GM21390 (cell line): ENCODE measurements around the gene ATXN1.

Experiments used
- ATAC-seq: cut with Tn5 transposase; IDR thresholded peaks from one replicate; pipeline ENCODE4 v1.9.1; 2021; ENCODE audit not compliant: unreplicated experiment

Gene ATXN1

DNA sequence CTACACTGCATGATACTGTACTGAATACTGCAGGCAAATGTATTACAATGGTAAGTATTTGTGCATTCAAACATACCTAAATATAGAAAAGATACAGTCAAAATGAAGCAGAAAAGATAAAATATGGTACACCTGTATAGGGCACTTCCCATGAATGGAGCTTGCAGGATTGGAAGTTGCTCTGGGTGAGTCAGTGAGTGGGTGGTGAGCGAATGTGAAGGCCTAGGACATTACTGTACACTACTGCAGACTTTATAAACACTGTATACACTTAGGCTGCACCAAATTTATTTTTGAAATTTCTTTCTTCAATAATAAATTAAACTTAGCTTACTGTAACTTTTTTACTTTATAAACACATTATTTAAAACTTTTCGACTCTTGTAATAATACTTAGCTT is 213.1 kb downstream of the ATXN1 start:
- no peak for ATAC-seq

GRCh38 chr6:16547587-16547986 is 213.7 kb downstream of the ATXN1 start:
- ATAC-seq: no peak

DNA sequence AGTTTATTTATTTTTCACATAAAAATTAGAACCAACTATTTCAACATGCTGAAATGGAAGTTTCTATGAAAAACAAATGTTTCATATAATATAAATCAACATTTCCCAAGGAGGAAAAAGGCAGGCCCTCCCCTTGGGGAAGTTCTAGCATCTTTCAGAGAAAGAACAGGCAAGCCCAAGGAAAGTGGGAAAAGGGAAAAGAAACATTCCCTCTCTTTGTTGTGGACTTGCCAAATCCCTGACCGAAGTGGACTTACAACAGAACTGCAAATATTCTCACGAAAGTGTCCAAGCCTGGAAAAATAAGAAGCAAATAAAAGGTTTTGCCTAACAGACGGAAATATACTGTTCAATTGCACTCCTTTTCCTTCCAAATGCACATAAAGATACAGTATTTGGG is 214.4 kb downstream of the ATXN1 start:
- ATAC-seq: no peak

DNA sequence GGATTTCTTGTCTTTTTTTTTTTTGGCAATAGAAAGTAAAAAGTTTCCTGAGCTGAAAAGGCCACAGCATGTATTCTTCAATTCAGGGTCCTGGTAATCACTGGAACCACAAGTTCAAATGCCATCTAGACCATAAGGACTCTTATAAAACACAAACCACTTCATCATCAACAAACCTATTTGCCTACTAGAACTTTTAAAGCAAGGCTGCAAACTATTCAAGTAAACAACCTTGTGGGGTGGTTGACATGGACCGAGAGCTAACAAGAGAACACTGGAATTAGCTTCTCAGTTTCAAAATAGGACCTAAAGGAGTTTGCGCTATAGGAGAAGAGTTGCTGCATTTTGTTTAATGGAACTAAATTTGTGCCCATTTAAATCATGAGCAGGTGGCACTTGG is 215.9 kb downstream of the ATXN1 start:
- ATAC-seq: no peak

GRCh38 chr6:16544521-16544920 is 216.7 kb downstream of the ATXN1 start:
- ATAC-seq: no peak

- no peak for ATAC-seq
Observed at GRCh38 chr6:16544006-16544405, 217.3 kb downstream of the ATXN1 start.

- ATAC-seq: no peak
Observed at GRCh38 chr6:16543521-16543920, 217.7 kb downstream of the ATXN1 start.

DNA sequence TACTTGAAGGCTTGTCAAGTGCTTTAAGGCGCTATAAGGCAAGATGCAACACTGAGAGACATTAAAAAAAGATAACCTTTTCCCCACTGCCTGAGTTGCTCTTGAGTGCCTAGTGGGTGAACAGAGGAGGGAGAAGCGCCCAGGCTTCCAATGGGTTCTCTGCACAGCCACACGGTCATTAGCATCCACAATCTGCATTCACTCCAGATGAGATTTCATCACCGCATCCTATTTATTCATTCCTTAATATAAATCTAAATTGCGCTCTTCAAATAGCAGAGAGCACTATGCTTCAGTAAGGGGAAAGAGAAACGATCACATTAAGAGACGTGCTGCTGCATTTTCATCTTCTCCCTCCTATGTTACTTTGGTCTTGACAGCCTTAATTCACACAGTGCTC is 219.2 kb downstream of the ATXN1 start:
- ATAC-seq: no peak

- peak; percentile 54 for ATAC-seq
Observed at GRCh38 chr6:16540804-16541752, 220.2 kb downstream of the ATXN1 start.

DNA sequence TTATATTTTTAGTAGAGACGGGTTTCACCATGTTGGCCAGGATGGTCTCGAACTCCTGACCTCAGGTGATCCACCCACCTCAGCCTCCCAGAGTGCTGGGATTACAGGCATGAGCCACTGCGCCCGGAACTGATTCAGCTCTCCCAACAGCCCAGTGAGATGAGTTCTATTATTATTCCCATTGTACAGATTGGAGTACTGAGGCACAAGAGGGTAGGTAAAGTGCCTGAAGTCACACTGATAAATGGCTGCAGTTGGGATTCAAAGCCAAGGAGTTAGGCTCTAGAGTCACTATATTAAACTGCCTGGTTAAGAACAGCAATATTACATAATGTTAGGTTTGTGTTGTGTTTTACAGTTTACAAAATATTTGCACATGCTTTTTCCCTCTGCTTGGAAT is 220.9 kb downstream of the ATXN1 start:
- ATAC-seq: peak; percentile 16

DNA sequence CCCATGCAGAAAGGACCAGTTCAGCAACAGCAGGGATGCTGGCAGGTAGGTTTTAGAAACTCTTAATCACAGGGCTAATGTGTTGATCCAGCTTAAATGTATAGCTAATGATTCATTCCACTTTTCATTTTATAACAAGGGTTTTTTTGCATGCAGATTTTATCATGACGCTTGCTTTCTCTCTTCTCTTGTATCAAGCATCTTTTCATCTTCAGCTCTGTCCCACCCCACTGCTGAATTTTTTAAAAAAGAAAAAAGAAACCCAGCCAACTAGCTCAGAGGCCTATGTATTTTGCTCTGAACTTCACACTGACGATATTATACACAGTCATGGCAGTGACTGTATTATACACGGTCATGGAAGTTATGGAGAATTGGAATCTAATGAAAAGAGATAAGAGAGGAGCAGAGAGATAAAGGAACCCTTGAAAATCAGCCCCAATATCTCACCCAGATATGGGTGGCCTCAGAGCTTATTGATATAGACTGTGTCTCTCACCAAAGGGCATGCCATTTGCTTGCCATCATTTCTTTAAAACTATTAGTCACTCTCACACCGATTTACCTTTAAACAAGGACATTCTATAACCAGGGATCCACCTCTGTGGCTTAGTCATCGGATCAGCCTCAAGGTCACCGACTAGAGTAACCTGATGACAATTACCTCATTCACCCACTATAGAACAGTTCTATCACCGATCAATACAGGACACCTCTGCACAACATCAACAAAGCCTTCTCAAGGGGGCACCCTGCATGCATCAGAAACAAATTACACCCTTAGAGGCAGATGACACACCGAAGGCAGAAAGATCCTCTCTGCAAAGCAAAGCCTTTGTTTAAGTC is 222.0 kb downstream of the ATXN1 start:
- ATAC-seq: no peak

- ATAC-seq: no peak
Observed at GRCh38 chr6:16535564-16535963, 225.7 kb downstream of the ATXN1 start.

DNA sequence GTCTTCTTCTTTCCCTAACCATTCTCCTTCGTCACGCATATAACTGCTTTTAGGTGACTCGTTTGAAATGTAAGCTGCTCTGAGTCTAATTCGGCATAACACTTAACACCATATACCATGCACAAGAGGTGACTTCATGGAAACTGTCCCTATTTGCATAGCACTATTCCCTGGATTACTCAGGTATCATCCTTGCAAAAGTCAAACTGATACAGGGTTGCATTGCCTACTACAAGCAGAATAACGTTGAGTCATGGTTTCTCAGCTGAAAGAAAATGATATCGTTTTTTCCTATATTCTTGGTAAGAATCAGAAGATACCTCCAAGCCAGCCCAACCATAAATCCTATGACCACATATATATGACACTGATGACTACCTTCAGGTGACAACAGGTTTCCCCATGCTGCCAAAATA is 227.5 kb downstream of the ATXN1 start:
- no peak for ATAC-seq

- no peak for ATAC-seq
Observed at GRCh38 chr6:16533210-16533609, 228.1 kb downstream of the ATXN1 start.

GRCh38 chr6:16527691-16528090 is 233.6 kb downstream of the ATXN1 start:
- no peak for ATAC-seq

DNA sequence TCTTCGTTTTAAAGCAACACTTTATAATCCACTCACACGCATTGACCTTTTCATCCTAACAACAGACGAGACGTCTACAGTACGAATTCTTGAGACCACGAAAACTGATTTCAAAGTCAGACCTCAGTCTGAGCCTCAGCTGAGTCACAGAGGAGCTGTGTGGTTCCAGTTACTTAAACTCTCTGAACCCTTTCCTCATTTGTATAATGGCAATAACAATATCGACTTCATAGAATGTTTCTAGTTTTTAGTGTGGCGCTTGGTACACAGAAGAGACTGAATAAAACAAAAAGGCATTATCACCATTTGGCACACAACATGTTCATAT is 236.9 kb downstream of the ATXN1 start:
- ATAC-seq: no peak

GRCh38 chr6:16523606-16524379 is 237.5 kb downstream of the ATXN1 start:
- no peak for ATAC-seq

DNA sequence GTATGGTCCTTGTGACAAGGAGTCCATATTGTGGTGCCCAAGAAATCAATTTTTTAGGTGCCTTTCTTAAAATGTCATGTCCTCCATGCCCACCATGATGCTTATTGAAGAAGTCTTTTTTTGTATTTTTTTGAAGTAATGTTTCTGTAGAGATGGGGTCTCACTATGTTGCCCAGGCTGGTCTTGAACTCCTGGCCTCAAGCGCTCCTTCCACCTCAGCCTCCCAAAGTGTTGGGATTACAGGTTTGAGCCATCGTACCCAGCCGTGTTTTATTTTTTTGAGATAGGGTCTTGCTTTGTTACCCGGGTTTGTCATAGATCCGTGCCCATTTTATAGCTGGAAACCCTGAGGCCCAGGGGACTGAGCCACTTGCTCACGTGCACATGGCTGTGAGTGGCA is 238.3 kb downstream of the ATXN1 start:
- ATAC-seq: no peak

GRCh38 chr6:16521528-16521927 is 239.7 kb downstream of the ATXN1 start:
- ATAC-seq: no peak

DNA sequence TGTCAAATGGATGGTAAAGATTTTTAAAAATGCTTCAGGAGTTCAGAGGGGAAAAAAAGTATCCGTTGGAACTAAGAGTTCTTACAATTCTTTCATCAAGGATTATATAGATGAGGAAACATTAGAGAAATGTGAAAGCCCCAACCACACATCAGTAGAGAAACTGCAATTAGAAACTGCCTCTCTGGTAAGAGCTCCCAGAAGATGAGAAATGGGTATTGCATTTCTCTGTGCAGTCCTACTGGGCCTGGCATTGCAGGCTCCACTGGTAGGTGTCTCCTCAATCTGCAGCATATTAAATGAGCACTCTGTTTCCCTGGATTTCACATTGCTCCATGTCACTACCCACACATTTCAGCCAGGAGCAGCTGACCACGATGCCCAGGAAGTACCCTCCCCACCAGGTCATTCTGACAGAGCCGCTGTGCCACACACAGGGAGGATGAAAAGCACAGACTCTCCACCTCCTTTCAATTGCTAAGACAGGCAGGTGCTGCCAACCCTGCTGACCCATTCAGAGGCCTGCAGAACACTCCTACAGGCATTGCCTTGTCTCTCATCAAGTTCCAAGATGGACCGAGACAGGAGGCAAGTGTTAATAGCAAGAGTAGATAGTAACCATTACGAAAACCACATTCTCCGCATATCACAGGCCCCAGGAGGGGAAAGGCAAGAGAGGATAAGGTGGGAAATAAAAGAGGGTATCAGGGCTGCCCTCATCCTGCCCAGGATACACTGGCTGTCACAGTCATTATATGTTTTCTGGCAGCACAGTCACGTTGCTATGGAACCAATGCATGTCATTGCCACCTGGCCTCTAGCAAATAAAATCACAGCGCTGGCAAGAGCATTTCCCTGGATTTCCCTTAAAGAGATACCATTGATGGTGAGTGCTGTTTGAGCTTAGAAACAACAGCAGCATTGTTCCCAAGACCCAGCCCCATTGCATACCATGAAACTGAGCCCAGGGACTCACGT is 241.7 kb downstream of the ATXN1 start:
- no peak for ATAC-seq
